HG03097 (cell line): ENCODE results near the gene EPHA6.
"Not testable (repeated sequence)": the region's sequence is repeated elsewhere in the genome, so short reads cannot be mapped to it uniquely, and the experiment has no call there.

ENCODE experiments used
- ATAC-seq: cut with Tn5 transposase; IDR thresholded peaks from one replicate; pipeline ENCODE4 v1.9.1; 2021; ENCODE audit not compliant: unreplicated experiment, low FRiP score

Gene EPHA6

GRCh38 chr3:97010881-97011657, 196.7 kb downstream of the EPHA6 start:
- no peak for ATAC-seq

DNA sequence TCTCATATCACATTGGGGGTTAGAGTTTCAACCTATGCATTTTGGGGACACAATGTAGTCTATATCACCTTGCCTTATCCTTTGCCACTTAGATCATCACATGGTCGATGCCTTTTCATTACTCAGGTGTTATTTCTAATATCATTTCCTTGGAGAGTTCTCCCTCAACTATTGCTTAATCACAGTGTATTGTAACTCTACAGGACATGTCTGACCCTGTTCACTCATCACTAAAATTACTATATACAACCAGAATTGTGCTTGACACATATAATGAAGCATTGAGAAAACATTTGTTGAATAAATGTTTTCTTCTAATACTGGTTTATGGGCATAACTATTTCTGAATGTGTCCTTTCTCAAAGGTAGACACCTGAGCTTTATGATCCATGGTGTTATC, 207.4 kb downstream of the EPHA6 start:
- no peak for ATAC-seq

- ATAC-seq, result not testable (repeated sequence)
Observed at GRCh38 chr3:97025612-97026011, 211.2 kb downstream of the EPHA6 start.

GRCh38 chr3:97029972-97030371, 215.6 kb downstream of the EPHA6 start:
- no peak for ATAC-seq

- no peak for ATAC-seq
Observed at GRCh38 chr3:97037294-97037943, 223.0 kb downstream of the EPHA6 start.

DNA sequence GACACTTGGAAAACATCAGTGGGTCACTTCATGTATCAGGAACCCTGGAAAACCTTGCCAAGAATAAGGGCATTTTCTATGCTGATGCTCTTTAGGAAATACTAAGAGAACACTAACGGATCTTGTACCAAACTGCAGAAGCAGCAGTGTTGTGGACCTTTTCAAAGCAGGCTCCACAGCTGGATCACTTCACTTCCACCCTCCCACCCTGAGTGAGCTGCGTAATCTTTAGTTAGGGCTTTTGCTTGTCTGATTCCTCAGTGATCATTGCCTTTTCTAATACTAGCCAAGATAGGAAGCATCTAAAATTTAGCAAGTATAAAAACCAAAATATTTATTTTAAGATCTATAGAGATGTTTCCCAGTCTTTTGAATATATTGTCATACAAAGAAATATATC, 229.0 kb downstream of the EPHA6 start:
- no peak for ATAC-seq

- no peak for ATAC-seq
Observed at GRCh38 chr3:97057365-97057764, 243.0 kb downstream of the EPHA6 start.

GRCh38 chr3:97059168-97059567, 244.8 kb downstream of the EPHA6 start:
- no peak for ATAC-seq

- no peak for ATAC-seq
Observed at GRCh38 chr3:97066531-97066930, 252.1 kb downstream of the EPHA6 start.

- no peak for ATAC-seq
Observed at GRCh38 chr3:97070302-97070701, 255.9 kb downstream of the EPHA6 start.

GRCh38 chr3:97074546-97074945, 260.2 kb downstream of the EPHA6 start:
- no peak for ATAC-seq

- ATAC-seq, result no peak
Observed at GRCh38 chr3:97076673-97077072, 262.3 kb downstream of the EPHA6 start.

- ATAC-seq, result no peak
Observed at GRCh38 chr3:97089621-97090020, 275.2 kb downstream of the EPHA6 start.

DNA sequence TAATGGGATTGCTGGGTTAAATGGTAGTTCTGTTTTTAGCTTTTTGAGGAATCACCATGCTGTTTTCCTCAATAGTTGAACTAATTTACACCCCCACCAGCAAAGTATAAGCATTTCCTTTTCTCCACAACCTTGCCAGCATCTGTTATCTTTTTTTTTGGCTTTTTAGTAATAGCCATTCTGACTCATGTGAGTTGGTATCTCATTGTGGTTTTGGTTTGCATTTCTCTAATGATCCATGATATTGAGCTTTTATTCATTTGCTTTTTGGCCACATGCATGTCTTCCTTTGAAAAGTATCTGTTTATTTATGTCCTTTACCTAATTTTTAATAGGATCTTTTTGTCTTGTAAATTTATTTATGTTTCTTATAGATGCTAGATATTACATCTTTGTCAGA, 288.2 kb downstream of the EPHA6 start:
- ATAC-seq, result no peak

- no peak for ATAC-seq
Observed at GRCh38 chr3:97105989-97106651, 291.7 kb downstream of the EPHA6 start.

GRCh38 chr3:97106652-97106989, 292.2 kb downstream of the EPHA6 start:
- ATAC-seq, result no peak

DNA sequence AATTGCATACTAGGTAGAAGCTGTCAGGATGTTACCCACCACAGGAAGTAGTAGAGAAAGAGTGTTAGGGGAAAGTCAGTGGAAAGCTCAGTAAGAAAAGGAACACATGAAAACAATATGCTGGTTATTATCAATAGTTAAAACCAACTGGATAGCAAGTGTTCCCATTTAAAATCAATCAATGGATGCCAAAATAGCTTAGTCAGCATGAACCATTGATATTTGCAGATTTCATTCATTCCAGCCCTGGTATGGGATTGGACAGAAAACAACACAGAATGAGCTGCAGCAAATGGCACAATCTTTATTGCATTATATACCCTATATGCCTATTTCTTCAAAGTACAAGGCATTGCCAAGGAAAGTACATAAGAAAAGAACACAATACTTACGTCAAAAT, 293.7 kb downstream of the EPHA6 start:
- no peak for ATAC-seq

DNA sequence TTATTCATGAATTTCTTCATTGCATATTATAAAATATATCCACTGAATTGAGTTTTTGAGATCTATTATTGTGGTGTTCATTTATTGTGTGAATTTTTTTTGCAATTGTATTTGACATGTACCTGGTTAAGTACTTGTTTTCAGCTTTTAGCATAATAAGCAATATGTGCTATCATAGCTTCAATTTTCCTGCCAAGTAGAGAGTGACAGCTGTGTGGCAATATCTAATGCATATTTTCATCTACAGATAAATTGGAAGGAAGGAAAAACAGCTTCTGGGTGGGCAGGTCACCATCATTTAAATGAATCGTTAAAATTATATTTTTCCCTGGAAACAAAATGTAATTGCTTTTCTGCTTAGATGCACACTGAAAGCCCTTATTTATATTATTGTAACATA, 296.9 kb downstream of the EPHA6 start:
- no peak for ATAC-seq

GRCh38 chr3:97121386-97121785, 307.0 kb downstream of the EPHA6 start:
- ATAC-seq, result no peak

- ATAC-seq, result no peak
Observed at GRCh38 chr3:97125902-97126499, 311.6 kb downstream of the EPHA6 start.

DNA sequence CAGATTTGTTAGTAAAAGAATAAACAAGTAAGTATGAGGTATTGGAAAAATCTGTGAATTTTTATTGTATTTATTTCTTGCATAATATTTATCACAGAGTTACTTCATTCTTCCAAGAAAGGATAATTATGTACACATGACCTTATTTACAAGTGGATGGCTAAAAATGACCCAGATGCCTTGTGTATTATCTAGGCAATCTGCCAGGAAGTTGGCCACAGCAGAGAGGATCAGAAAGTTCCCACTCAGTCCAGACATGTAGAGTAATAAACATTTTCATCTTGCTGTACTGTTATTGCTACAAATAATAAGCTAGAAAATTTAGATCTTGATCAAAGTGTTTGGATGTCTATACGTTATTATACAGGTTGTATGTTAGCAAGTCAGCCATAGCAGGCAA, 317.1 kb downstream of the EPHA6 start:
- no peak for ATAC-seq
